ENCODE results near the gene MFSD11.

DNA sequence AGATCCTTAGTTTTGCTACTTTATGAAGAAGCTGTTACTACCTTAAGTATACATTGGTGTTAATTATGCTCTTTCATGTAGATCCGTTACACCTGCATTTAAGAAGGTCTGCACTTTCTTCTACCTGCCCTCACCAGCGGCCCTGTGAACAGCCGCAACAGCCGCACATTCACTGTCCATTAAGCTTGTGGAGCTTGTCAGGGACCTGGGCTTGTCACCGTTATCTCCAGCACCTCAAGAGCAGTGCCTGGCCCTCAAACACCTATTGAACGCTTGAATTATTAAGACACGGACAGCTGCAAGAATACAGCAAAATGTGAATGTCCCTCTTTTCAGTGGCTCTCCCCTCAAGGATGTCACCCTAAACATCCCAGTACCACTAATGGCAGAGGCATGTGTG, 24.2 kb upstream of the MFSD11 start:
- TF ChIP-seq, protein P1, sequence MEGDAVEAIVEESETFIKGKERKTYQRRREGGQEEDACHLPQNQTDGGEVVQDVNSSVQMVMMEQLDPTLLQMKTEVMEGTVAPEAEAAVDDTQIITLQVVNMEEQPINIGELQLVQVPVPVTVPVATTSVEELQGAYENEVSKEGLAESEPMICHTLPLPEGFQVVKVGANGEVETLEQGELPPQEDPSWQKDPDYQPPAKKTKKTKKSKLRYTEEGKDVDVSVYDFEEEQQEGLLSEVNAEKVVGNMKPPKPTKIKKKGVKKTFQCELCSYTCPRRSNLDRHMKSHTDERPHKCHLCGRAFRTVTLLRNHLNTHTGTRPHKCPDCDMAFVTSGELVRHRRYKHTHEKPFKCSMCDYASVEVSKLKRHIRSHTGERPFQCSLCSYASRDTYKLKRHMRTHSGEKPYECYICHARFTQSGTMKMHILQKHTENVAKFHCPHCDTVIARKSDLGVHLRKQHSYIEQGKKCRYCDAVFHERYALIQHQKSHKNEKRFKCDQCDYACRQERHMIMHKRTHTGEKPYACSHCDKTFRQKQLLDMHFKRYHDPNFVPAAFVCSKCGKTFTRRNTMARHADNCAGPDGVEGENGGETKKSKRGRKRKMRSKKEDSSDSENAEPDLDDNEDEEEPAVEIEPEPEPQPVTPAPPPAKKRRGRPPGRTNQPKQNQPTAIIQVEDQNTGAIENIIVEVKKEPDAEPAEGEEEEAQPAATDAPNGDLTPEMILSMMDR (IDR thresholded peaks at IDR 0.05), result no peak
- no peak for TF ChIP-seq POLR2A (IDR thresholded peaks at IDR 0.05)

All from Peyer's patch (tissue), 4 donors.